Stimulated activated CD4-positive, alpha-beta T cell treated with anti-CD3 and anti-CD28 coated beads, Interleukin-15, amount 100 ng/mL, for 48 hours (primary cell): ENCODE data around the gene TMEM117.
A peak's percentile ranks its signal among the peaks of the same experiment; 100 is the strongest.

Source experiments
- DNase-seq, 2 donors: peaks; one replicate each; pipeline ENCODE4 v3.0.0-alpha.2; 2020; ENCODE audit warnings: low read depth in 2 of 2

TMEM117 gene

GRCh38 chr12:43957732-43958372 lies 122.0 kb downstream of the TMEM117 start:
- peak in 1 of 2 donors; percentile 1 for DNase-seq

GRCh38 chr12:43964033-43964432 lies 128.2 kb downstream of the TMEM117 start:
- DNase-seq = no peak

GRCh38 chr12:43964961-43965360 lies 129.1 kb downstream of the TMEM117 start:
- no peak for DNase-seq

GRCh38 chr12:43965899-43966298 lies 130.0 kb downstream of the TMEM117 start:
- no peak for DNase-seq

GRCh38 chr12:43968736-43969135 lies 132.9 kb downstream of the TMEM117 start:
- no peak for DNase-seq

- no peak for DNase-seq
Observed at GRCh38 chr12:43969882-43970281, 134.0 kb downstream of the TMEM117 start.

- no peak for DNase-seq
Observed at GRCh38 chr12:43973385-43973784, 137.5 kb downstream of the TMEM117 start.

- DNase-seq = no peak
Observed at GRCh38 chr12:43973993-43974392, 138.1 kb downstream of the TMEM117 start.

GRCh38 chr12:43976027-43976426 lies 140.1 kb downstream of the TMEM117 start:
- DNase-seq = no peak

GRCh38 chr12:43978556-43978955 lies 142.7 kb downstream of the TMEM117 start:
- DNase-seq = no peak

- DNase-seq = no peak
Observed at GRCh38 chr12:43979450-43979849, 143.6 kb downstream of the TMEM117 start.

GRCh38 chr12:43980627-43981191 lies 144.8 kb downstream of the TMEM117 start:
- DNase-seq = no peak

GRCh38 chr12:43981726-43982125 lies 145.8 kb downstream of the TMEM117 start:
- no peak for DNase-seq

- no peak for DNase-seq
Observed at GRCh38 chr12:43982544-43982943, 146.7 kb downstream of the TMEM117 start.

- DNase-seq = no peak
Observed at GRCh38 chr12:43988838-43989560, 153.1 kb downstream of the TMEM117 start.

GRCh38 chr12:43992856-43993255 lies 157.0 kb downstream of the TMEM117 start:
- no peak for DNase-seq

- no peak for DNase-seq
Observed at GRCh38 chr12:44000309-44000952, 164.6 kb downstream of the TMEM117 start.

- no peak for DNase-seq
Observed at GRCh38 chr12:44002607-44003006, 166.7 kb downstream of the TMEM117 start.

GRCh38 chr12:44003721-44004120 lies 167.8 kb downstream of the TMEM117 start:
- DNase-seq = no peak

- no peak for DNase-seq
Observed at GRCh38 chr12:44015333-44015941, 179.6 kb downstream of the TMEM117 start.

GRCh38 chr12:44017216-44017615 lies 181.3 kb downstream of the TMEM117 start:
- DNase-seq = no peak

- DNase-seq = no peak
Observed at GRCh38 chr12:44019118-44019517, 183.2 kb downstream of the TMEM117 start.
